Activated CD8-positive, alpha-beta memory T cell treated with anti-CD3 and anti-CD28 coated beads for 48 hours (primary cell): ENCODE data around the gene TMEM143.

Experiments
- DNase-seq, 3 experiments: peaks; one replicate each; pipeline ENCODE4 v3.0.0-alpha.2; 2020; ENCODE audit warnings: low read depth in 2 of 3, low spot score in 2 of 3

TMEM143 gene

DNA sequence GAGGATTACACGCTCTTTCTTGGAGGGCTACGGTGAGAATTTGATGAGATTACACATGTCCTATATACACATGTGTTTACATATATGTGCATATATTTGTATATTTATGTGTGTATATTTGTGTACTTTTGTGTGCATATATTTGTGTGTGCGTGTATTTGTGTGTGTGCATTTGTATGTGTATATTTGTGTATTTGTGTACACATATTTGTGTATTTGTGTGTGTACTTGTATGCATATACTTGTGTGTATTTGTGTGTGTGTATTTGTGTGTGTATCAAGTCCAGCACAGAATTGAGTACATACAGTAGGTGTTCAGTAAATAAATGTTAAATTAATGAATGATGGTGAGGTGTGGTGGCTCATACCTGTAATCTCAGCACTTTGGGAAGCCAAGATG is 1.8 kb downstream of the TMEM143 start:
- no peak for DNase-seq

DNA sequence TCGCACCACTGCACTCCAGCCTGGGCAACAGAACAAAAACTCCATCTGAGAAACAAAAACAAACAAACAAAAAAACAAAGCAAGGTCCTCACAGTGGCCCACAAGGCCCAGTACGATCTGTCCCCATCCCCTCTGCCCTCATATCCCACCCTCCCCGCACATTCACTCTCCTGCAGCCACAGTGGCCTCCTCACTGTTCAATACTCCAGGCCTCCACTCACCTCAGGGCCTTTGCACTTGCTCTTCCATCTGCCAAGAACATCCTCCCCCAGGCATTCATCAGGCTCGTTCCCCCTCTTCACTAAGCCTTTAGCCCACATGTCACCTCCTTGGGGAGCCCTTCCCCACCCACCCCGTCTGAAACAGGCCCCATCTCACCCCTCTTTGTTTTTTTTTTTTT is 4.6 kb downstream of the TMEM143 start:
- DNase-seq = no peak

DNA sequence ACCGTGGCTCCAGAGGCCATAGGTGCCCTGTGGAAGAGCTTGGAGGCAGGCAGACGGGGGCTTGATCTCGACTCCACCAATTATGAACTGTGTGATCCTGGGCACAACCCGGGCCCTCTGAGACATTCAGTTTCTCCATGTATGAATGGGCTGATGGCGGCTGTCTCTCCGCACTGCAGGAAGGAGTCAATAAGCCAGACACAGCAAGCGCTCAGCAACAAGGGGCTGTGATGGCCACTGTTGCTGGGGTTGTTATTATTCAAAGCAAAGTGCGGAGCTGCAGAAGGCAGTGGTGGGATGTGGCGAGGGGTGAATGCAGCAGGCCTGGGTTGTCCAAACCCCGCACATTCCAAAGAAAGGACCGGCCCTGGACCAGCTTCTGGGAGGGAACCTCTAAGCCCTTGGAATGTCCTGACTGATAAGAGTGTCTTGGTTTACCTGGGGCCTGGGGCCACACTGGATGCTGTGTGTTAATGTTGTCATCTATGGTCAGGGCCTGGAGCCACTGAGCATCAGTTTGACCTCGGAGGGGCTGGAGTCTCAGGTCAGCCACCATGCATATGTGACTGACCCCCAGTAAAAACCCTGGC is 8.3 kb downstream of the TMEM143 start:
- no peak for DNase-seq

DNA sequence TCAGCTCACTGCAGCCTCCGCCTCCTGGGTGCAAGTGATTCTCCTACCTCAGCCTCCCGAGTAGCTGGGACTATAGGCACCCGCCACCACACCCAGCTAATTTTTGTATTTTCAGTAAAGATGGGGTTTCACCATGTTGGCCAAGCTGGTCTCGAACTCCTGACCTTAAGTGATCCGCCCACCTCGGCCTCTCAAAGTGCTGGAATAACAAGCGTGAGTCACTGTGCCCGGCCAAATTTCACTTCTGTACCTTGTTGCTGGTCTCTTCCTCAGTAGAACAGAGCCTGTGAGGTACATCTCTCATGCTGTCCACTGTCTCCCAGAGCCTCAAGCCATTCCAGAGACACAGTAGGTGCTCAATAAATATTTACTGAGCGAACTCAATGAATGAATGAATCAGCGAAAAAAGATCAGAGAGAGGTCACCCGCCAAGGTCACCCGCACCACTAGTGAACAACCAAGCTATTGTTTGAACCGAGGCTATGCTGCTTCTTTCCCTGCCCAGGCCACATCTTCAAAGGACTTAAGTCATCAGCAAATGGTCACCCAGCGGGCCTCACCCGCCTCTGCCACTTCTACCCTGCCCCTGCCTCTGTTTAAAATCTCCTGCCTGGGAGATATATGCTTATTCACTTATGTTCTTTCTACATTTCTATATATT is 9.3 kb downstream of the TMEM143 start:
- DNase-seq = no peak

DNA sequence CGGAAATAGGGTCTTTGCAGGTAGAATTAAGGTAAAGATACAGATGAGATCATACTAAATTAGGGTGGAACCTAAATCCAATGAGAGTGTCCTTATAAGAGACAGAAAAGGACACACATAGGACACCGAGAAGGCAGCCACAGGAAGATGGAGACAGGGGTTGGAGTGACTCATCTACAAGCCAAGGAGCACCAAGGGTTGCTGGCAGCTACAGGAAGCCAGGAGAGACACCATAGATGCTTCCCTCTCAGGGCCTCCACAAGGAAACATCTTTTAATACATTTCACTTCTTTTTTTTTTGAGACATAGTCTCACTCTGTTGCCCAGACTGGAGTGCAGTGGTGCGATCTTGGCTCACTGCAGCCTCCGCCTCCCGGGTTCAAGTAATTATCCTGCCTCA is 10.1 kb downstream of the TMEM143 start:
- no peak for DNase-seq

DNA sequence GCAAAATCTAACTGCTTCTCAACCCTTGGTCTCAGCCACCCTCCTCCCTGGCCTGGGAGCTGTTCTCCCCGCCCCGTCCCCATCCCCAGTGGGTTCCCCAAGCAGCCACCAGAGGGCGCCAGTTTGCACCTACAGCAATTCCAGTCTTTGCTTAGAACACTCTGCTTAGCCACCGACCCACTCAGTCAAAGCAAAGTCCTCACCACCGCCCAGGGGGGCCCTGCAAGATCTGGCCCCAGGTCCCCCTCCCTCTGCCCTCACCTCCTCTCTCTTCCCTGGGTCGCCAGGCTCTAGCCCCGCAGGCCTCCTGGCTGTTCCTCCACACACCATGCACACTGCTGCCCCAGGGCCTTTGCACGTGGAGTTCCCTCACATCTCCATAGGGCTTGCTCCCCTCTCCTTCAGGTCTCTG is 12.4 kb downstream of the TMEM143 start:
- peak; percentile 54 to 87 (median 84) for DNase-seq

DNA sequence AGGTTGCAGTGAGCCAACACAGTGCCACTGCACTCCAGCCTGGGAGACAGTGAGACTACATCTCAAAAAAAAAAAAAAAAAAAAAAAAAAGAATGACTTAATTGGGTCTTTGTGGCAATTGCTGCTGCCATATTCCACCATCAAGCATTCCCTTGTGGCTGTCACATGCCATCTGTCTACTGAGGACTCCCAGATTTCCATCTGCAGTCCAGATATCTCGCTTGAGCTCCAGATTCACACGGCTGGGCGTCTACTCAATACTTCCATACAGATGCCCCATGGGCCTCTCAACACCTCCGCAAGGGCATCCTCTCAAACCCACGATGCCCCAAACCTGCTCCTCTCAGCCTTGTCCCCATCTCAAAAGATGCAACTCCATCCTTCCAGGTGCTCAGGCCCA is 12.9 kb downstream of the TMEM143 start:
- no peak for DNase-seq

DNA sequence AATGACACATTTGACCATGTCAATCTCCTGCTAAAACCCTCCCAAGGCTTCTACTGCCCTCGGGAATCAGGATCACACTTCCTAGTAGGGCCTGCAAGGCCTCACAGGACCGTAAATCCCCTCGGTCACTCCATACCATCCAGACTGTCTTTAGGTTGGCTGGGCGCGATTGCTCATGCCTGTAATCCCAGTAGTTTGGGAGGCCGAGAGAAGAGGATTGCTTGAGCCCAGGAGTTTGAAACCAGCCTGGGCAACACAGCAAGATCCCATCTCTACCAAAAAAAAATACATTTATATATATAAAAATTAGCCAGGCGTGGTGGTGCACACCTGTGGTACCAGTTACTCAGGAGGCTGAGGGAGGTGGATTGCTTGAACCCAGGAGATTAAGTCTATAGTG is 15.0 kb downstream of the TMEM143 start:
- DNase-seq = no peak

DNA sequence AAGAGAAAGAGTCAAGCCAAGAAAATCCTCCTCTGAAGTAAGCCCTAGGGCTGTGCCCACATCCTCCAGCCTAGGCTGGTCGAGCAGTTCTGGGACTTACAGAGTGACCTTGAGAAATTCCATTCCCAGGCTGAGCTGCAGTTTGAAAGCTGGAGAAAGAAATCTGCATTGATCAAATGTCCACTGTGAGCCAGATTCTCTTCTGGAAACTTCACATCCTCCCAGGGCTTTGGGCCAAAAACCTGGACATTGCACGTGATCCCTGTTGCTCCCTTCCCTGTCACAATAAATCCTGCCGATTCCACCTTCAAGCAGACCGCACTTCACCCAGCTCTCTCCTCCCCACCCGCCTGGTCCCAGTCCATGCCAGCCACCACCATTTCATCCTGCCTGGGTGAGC is 15.7 kb downstream of the TMEM143 start:
- no peak for DNase-seq

DNA sequence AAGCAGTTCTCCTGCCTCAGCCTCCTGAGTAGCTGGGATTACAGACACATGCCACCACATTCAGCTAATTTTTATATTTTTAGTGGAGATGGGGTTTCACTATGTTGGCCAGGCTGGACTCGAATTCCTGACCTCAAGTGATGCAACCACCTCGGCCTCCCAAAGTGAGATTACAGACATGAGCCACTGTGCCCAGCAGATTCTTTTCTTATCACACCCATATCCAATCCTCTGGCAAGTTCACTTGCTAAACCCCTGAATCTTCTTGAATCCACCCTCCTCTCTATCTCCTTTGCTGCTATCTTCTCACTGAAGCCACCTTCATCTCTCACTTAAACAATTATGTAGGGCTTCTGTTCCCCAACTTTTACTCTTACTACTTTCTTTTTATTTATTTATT is 17.5 kb downstream of the TMEM143 start:
- DNase-seq = no peak

DNA sequence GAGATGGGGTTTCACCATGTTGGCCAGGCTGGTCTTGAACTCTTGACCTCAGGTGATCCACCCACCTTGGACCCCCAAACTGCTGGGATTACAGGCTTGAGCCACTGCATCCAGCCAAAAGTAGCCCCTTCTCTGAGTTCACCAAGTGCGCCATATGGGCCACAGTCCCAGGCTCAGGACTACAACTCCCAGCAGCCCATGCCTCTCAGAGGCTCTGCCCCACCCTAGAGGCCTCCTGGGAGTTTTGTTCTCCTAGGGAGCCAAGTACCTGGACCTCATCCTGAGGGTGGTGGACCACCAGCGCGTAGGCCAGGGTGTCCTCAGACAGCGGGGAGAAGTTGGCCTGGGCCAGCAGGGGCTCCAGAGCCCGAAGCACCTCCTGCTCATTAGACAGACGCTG is 18.8 kb downstream of the TMEM143 start:
- DNase-seq = no peak

DNA sequence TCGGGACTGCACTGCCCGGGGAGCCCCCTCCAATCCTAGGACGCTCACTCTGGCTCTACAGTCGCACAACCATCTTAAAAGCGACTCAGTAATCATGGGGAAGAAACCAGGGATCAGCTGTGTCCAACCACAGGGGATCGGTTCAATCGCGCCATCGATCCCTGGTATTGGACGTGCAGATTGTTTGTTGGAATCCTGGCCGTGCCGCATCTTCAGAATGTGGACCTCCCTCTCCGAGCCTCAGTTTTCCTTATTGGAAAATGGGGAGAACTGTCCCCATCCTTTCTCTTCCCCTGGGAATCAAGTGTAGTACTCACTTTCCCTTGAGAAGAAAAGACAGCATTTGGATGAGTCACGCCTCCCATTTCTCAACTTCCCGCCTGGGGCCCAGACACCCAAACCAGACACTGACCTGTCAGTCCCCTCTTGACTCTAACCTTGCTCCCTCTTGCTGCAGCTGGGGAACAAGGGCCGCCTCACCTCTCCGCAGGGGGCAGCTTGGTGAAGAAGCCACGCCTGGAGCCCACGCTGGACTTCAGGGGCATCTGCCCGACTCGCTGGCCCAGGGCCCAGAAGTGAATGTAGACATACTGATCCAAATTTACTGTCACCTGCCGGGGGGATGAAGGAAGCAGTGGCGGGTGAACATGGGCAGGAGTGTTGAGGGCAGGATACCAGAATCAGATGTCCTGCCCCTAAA is 20.7 kb downstream of the TMEM143 start:
- DNase-seq = no peak

DNA sequence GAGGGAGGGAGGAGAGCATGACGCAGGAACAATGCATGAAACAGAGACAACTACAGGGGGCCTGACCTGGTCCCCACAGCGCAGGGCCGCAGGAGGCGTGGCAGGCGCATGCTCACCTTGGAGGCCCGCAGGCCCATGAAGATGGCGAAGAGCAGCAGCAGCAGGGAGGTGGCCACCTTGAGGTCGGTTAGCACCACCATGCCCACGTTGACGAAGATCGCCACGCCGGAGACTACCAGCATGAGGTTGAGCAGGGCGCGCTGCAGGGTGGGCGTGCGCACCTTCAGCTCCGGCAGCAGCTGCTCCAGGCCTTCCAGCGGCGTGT is 21.4 kb downstream of the TMEM143 start:
- DNase-seq = no peak

DNA sequence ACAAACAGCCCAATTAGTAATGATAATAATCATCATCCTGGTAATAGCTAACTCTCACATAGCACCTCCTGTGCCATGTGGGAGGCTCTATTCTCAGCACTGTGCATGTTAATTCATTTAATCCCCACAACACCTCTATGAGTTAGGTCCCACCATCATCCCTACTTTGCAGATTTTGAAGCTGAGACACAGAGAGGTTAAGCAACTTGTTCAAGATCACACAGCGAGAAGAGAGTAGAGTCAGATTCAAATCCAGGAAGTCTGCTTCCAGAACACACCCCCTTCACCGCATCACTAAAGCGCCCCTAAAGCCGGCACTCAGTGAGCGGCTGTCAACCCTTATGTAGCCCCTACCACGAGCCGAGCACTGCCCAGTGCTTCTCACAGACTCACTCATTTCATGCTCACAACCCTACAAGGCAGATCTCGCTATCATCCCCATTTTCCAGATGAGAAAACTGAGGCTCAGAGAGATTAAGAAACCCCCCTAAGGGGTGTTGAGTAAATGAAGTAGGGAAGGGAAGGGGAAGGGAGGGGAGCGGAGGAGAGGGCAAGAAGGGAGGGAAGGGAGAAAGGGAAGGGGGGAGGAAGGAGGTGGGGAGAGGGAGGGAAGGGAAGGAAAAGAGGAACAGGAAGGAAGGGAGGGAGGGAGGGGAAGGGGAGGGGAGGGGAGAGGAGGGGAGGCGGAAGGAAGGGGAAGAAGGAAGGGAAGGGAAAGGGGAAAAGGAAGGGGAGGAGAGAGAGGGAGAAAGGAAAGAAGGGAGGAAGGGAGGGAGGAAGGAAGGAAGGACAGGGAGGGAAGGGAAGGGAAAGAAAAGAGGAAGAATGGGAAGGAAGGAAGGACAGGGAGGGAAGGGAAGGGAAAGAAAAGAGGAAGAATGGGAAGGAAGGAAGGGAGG is 22.0 kb downstream of the TMEM143 start:
- no peak for DNase-seq

DNA sequence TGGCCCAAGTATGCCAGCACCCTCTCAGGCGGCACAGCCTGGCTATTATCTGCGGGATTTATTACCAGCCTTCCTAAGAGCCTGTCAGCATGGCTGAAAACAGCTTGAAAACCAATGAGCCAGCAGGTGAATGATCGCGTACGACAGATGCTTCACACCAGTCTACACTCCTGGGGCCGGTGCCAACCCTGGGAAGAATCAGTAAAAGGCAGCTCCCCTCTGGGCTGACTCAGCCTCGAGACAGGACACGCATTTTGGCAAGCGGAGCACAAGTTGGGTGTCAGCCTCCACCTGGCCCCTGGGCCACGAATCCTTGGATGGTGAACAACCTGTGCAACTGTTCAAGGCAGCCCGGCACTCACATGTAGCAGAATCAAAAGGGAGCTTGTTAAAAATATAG is 22.7 kb downstream of the TMEM143 start:
- DNase-seq = no peak

DNA sequence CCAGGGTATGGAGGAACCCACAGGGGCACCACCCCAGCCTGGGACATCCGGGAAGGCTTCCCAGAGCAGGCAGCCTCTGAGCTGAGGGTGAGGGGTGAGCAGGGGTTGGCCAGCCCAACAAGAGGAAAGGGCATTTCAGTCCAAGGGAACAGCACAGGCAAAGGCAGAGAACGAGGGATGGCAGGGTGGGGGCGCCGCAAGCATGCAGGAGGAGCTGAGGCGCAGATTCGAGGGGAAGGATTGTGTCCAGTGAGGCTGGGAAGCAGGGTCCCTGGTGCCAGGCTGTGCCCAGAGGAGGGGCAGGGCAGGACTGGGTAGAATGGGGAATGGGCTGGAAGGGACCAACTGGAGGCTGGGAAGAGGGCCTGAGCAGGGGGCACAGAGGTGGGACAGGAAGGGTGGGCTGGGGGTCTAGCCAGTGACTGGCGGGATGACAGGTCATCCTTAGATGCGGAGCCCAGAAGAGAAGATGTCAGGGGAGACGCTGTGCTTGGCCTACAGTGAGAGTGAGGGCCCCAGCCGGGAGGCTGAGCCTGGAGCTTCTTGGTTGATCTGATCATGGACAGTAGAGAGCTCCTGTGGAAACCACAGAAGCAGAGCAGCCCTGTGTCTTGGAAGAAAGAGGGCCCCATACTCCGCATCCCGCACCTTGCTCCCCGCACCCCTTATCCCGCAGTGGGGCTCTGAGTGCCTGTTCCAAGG is 24.8 kb downstream of the TMEM143 start:
- no peak for DNase-seq

DNA sequence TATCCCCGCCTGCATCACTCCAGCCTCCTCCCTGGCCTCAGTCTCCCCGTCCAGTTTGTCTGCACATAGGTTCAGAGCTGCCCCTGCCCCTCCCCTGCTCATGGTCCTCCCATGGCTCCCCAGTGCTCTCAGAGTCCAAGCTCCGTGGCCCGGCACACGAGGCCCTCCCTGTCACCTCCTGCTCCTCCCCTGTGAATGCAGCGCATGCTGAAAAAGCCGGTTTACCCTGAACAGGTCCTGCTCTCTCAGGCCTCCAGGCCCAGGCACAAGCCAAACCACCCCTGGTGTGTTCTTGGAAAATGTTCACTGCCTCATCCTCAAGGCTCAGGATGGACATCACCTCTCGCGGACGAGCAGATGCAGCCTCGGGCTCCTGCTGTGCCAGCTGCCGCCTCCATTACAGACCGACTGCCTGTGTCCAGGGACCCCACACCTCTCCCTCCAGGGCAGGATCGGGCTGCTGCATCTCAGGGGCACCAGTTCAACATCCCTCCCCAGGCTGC is 25.4 kb downstream of the TMEM143 start:
- DNase-seq = no peak

DNA sequence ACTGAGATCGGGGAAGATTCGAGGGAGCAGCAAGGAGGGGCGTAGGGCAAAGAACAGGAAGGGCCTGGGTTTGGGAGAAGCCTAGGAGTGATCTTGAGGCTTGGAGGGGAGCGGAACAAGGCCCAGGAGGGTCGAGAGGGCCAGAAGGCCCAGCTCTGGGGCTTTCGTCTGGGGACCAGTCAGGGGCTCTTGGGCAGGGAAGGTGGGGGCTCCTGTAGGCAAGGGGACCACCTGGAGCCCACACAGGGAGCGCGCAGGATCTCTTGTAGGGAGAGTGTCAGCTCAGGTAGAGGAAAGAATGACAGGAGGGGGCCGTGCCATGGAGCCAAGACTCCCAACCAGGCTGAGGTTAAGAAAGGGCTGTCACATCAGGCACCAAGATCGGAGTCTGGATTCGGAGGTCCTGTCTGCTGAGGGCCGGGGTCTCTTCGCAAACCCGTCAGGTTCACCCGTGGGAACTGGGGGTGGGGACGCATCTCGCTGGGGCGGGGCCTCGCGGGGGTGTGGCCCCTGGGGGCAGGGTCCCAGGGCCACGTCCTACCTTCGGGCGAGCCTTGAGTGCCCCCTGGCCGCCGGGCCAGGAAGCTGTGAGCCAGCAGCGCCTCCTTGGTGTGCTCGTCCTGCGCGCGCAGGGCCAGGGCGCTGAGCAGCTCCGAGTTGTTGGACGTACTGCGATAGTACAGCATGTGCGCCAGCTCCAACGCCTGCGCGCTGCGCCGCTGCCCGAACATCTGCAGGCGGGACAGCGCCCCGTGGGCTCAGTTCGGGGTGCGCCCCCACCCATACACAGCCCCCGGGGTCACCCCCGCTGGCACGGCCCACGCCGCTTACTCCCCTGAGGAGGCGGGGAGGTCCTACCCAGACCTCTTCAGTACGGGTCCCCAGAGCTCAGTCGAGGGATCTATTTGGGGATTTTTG is 30.0 kb downstream of the TMEM143 start:
- peak; percentile 77 to 79 (median 78) for DNase-seq

DNA sequence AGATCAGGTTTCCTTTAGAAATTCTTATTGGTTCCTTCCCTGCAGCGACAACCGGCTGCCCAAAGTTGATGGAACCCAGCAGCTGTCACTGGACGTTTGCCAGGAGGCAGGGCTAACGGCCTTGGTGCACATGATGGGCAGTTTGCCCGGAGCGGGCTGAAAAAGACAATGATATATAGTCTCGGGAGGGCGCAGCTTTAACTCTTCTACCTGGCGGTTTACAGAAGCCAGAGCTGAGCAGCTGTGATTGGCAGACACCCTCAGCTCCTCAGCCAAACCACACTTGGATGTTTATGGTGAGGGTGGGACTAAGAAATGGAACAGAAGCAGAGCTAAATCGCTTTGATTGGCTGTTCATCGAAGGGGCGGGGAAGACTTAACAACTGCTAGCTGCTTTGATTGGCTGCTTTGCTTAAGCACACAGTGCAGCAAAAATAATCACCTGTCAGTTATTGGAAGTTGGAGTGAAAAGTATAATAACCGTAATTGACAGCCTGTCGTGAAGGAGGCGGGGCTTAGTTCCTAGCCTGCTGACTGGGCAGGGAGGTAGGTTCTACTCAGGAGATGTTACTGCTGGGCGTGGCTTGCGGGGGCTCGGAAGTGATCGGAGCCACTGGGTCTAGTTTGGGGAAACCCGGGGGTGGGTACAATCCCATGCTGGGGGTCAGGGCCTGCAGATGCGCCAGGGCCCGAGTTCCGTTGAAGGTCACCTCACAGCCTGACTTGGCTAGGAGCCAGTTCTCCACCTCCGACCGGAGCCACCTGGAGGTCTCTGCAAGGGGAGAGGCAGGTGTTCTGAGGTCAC is 30.9 kb downstream of the TMEM143 start:
- peak in 1 of 3 experiments; percentile 72 for DNase-seq
